ENCODE results near the gene ZFP36.

The ZFP36 gene

GRCh38 chr19:39405958-39406655 lies 540 bp upstream of the ZFP36 start:
- peak; percentile 95 for DNase-seq

- no peak for DNase-seq
Observed at GRCh38 chr19:39407410-39407659, 688 bp downstream of the ZFP36 start.

GRCh38 chr19:39407660-39408391 lies 1.2 kb downstream of the ZFP36 start:
- peak; percentile 78 for DNase-seq

DNA sequence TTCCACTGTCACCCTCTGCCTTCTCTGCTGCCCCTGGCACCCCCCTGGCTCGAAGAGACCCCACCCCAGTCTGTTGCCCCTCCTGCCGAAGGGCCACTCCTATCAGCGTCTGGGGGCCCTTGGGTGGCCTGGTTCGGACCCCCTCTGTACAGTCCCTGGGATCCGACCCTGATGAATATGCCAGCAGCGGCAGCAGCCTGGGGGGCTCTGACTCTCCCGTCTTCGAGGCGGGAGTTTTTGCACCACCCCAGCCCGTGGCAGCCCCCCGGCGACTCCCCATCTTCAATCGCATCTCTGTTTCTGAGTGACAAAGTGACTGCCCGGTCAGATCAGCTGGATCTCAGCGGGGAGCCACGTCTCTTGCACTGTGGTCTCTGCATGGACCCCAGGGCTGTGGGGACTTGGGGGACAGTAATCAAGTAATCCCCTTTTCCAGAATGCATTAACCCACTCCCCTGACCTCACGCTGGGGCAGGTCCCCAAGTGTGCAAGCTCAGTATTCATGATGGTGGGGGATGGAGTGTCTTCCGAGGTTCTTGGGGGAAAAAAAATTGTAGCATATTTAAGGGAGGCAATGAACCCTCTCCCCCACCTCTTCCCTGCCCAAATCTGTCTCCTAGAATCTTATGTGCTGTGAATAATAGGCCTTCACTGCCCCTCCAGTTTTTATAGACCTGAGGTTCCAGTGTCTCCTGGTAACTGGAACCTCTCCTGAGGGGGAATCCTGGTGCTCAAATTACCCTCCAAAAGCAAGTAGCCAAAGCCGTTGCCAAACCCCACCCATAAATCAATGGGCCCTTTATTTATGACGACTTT lies 2.0 kb downstream of the ZFP36 start:
- DNase-seq, result peak; percentile 82

- peak; percentile 96 for DNase-seq
Observed at GRCh38 chr19:39409208-39410016, 2.8 kb downstream of the ZFP36 start.

- no peak for DNase-seq
Observed at GRCh38 chr19:39410017-39410830, 3.6 kb downstream of the ZFP36 start.

- DNase-seq, result no peak
Observed at GRCh38 chr19:39410831-39411080, 4.1 kb downstream of the ZFP36 start.

GRCh38 chr19:39411081-39411831 lies 4.6 kb downstream of the ZFP36 start:
- peak; percentile 83 for DNase-seq

DNA sequence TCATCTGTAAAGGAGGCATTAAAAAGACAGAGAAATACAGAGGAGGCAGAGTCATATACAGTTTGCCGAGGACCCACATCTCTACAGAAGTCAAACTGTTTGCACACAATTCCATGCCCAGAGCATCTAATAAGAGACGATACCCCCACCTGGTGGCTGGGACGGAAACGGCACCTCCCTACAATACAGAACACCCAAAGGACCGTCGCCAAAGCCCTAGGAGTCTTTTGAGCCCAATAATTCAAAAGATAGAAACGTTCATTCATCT lies 5.1 kb downstream of the ZFP36 start:
- peak; percentile 94 for DNase-seq

DNA sequence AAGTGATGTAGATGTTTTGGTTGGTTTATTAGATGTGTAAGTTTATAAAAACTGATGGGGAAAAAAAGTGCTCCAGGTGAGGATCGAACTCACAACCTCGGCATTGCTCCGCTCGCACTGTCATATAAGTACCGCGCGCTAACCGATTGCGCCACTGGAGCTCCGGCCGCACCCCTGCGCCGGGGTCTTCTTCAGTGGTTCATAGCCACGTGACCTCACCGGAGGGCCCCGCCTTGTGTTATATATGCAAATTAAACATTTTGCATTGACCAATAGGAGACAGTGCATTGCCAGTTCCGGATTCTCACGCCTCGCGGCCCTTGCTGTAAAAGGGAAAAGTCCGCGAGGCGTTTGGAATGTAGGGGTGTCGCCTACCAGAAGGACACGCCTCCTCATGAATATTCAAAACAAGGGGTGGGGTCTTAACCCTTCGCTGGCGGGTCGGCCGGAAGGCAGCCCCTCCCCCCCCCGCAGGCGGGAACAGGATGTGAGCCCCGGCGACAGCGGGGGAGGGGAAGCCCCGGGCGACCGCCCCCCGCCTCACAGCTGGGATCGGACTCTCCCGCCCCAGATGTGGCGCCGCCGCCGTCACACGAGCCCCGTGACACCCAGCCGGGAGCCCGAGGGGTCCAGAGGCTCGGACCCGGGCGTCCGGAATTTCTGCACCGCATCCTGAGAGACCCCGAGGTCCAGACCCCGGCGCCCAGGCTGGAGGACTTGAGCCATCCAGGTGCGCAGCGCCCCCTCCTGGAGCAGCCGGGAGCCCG lies 5.6 kb downstream of the ZFP36 start, which contains the start of gene PLEKHG2:
Gene PLEKHG2 (plus strand): TSS at position 570 of the 767 bp plus-strand sequence. CDS start 1,418 bp downstream, outside the sequence.
- DNase-seq, result peak; percentile 98

DNA sequence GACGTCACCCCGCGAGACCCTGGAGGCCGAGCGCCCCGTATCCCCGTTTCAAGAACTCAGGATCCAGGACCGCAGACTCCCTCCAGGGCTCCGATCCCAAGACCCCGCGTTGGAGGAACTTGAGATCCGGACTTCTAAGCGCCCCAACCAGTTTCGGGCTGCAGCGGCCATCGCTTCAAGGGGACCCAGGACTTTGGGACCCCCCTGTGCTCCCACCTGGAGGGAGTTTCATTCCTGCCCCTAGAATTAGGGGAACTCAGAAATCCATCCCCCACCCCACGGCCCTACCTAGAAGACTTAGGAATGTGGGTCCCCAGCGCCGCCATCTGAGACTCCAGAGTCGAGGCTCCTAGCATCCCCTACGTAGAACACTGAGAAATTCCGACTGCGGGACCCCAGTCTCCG lies 6.2 kb downstream of the ZFP36 start:
- DNase-seq, result no peak

GRCh38 chr19:39413272-39413910 lies 6.7 kb downstream of the ZFP36 start:
- DNase-seq, result peak; percentile 59

DNA sequence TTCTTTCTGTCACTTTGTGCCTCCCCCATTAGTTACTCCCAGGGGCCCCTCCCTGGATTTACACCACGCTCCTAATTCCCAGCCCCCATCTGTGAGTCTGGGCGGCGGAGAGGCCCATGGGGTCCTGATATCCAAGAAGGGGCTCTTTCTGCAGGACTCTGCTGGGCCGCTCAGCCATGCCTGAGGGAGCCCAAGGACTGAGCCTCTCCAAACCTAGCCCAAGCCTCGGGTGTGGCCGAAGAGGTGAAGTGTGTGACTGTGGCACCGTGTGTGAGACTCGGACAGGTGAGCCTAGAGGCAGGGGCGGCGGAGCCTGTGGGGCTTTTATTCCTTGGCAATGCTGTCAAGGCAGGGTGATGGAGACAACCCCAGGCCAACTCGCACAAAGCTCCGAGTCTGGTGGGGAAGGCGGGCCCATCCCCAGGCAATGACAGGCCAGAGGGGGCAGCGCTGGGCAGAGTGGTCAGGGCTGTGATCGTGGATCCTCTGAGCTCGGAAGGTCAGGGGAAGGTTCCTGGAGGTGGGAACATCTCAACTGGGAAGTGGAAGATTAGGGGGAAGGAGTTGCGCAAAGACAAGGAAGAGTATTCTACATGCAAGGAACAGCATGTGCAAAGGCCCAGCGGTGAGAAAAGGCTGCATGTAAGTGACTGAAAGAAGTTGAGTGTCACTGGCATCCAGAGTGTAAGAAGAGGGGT lies 7.4 kb downstream of the ZFP36 start:
- peak; percentile 46 for DNase-seq

- DNase-seq, result no peak
Observed at GRCh38 chr19:39415111-39416046, 8.7 kb downstream of the ZFP36 start.

DNA sequence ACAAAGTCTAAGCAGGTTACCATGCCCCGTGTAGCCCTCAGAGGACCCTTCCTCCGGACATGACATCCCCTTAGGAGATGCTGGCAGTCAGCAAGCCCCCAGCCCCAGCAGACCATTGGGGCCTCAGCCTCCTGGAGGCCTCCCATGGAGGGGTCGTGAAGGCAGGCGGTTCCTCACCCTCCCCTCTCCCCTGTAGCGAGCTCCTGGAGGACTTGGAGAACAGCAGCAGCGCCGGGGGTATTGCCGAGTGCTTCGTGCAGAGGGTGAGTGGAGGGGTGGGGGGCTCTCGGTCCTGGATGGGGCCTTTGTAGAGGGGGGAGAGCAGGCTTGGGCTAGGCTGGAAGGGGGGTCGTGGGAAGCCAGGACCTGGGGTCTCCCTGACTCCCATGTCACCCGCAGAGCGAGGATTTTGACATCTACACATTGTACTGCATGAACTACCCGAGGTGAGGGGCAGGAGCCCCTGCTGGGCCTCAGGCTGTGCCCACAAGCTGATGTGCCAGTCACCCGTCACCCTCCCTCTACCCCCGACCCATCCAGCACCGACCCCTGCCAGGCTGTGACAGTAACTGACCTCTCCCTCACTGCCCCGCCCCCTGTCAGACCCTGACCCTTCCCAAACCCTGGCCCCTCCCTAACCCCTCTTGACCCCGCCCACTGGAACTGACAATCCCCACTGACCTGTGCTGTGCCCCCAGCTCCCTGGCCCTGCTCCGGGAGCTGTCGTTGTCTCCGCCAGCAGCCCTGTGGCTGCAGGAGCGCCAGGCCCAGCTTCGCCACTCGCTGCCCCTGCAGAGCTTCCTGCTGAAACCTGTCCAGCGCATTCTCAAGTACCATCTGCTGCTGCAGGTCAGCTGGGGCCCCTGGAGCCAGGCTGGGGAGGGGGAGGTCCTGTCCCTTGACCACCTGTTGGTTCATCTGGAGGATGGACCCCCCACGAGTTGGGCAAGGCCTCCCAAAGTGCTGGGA lies 9.8 kb downstream of the ZFP36 start:
- DNase-seq, result no peak

DNA sequence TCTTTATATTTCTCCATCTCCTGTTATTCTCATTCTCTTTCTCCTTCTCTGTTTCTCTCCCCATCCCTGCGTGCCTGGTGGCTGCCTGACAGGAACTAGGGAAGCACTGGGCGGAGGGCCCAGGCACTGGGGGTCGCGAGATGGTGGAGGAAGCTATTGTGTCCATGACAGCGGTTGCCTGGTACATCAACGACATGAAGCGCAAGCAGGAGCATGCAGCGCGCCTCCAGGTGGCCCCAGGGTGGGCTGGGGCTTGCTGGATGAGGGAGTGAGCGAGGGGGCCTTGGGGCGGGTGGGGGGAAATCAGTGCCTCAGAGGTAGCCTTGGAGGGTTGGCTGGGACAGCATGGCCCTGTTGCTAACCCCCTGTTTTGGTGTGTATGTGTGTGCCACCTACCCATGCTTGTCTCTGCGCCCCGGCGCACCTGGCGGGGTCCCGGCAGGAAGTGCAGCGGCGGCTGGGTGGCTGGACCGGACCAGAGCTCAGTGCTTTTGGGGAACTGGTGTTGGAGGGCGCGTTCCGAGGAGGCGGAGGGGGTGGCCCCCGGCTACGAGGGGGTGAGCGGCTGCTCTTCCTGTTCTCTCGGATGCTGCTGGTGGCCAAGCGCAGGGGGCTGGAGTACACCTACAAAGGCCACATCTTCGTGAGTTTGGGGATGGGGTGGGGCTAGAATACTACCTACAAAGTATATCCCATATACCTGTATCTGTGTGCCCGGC lies 11.0 kb downstream of the ZFP36 start:
- DNase-seq, result no peak

DNA sequence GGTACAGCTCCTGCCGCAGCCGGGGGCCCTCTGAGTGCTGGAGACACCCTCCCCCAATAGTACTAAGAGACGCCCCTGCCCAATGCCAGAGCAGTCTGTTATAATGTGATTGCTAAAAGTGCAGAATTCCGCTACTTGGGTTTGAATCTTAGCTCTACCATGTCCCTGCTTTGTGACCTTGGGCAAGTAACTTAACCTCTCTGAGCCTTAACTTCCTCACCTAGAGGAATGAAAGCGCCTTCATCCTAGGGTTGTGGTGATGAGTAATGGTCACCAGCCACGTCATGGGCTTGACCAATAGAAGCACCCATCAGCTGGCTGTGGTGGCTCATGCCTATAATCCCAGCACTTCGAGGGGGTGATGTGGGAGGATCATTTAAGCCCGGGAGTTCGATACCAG lies 12.4 kb downstream of the ZFP36 start:
- no peak for DNase-seq

Data from CD4-positive, alpha-beta T cell treated with Interleukin-10 for 1 hour (primary cell).